Astrocyte of the hippocampus (primary cell): ENCODE measurements around the gene THADA.
"Not testable (repeated sequence)": the region's sequence is repeated elsewhere in the genome, so short reads cannot be mapped to it uniquely, and the experiment has no call there.

Experiments
- DNase-seq: peaks from one replicate; pipeline ENCODE4 v3.0.0; 2011; ENCODE audit warnings: low read depth, low spot score

The THADA gene

DNA sequence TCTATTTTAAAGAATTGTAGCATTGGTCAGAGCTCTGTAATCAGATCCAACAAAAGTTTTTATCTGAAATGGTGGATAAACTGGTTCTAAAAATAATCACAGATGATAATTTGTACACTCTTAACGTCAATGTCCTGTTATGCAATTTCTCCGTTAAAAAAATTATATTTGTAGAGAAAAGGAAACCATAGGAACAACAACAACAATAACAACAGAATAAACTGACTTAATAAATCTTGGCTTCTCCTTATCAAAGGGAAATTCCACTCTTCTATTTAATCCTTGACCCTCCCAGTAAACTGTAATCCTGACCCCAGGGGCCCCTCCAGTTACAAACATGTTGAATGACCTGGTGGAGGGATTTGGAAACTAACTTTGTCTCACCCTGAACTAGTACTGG, 290.8 kb downstream of the THADA start:
- no peak for DNase-seq

- no peak for DNase-seq
Observed at GRCh38 chr2:43303889-43304288, 291.9 kb downstream of the THADA start.

- no peak for DNase-seq
Observed at GRCh38 chr2:43302961-43303494, 292.8 kb downstream of the THADA start.

GRCh38 chr2:43302182-43302960, 293.5 kb downstream of the THADA start:
- peak; percentile 37 for DNase-seq

DNA sequence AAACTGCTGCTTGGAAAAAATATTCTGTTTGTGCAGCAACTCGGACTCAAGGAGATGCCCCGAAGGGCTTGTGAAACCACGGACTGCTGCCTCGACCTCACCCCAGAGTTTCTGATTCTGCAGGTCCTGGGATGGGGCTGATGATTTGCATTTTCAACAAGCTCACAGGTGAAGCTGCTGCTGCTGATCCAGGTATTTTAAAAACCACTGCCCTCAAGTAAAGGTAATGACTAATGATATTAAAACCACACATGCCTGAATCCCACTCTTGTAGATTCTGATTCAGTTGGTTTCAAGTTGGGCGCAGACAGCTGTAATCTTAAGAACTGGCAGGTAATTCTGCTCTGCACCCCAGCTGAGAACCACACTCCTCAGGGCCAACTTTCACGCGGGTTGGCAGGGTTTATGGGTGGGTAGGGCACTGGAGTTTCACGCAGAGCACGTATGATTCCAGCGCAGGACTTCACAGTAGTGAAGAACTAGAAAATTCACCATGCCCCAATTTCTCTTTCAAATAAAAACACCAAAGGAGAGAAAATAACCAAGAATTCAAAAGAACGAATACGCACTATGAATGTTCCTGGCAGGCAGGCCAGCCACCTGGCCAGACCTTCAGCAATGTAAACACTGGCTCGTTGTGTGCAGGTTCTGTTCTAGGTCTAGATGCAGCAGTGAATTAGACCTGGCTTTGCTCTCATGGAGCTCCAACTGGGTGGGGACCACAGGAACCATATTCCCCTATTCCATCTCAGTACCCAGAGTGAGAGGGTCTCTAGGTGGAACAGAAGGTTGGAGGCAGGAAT, 294.9 kb downstream of the THADA start:
- no peak for DNase-seq

DNA sequence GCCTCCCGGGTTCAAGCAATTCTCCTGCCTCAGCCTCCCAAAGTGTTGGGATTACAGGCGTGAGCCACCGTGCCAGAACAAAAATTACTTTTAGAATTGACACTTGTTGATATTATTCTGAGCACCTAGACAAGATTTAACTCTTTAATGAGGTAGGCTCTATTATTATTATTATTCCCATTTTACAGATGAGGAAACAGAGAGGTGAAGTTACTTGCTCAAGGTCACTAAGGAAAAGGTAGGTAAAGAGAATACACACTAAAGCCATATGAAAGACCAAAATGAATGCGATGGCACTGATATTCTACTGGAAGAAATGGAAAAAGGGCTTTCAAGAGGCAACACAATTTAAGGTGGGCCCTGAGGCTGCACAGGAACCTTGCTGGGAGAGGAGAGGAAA, 295.6 kb downstream of the THADA start:
- DNase-seq, result no peak

DNA sequence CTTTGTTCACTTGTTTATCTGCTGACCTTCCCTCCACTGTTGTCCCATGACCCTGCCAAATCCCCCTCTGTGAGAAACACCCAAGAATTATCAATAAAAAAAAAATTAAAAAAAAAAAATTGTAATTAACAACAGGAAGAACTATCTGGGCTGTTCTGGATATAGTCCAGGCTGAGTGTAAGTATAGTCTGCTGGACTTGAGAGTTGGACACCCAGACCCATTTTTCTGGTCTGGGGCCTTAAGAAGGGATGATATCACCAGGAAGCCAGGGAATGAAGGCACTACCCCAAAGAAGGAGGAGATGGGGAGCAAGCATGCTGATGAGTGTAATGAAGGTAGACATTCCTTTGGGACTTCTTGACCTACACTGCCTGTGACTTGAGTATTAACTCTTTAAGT, 297.3 kb downstream of the THADA start:
- DNase-seq, result no peak

- DNase-seq, result not testable (repeated sequence)
Observed at GRCh38 chr2:43297740-43298139, 298.1 kb downstream of the THADA start.

GRCh38 chr2:43294973-43295603, 300.8 kb downstream of the THADA start:
- DNase-seq, result no peak

DNA sequence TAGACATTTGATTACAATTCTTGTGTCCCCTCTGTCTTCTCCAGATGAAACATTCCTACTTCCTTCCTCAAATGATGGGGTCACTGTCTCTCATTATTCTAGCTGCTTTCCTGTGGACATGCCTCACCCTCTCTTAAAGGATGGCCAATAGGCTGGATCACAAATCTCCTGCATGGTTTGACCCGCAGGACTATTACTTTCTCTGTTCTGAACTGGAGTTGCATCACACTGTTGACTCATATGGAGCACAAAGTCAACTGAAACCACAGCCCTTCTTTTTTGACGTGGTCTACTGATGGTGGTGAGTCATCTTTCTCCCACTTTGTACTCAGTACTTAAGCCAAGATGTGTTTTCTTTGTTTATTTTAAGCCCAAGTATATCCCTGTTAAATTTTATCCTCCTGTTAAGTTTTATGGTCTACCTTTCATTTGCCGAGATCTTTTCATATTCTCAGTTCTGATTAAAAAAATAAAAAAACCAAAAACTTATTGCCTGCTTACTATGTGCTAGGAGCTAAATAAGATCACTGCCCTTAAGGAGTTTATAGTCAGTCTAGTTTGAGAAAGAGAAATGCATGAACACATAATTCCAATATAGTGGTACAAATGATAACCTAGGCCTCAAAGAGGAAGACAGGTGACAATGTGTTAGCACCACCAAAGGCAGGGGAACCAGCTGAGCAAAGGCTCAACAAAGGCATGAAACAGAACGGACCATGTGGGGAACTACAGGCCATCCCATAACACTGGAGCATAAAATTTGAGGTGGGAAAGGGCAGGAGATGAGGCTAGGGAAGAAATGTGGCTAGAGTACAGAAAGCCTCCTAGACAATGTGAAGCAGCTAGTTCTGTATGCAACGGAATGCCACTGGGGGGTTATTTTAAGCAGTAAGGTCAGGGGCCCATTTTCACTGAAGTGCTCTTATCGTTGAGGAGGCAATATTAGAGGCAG, 301.8 kb downstream of the THADA start:
- peak; percentile 96 for DNase-seq

DNA sequence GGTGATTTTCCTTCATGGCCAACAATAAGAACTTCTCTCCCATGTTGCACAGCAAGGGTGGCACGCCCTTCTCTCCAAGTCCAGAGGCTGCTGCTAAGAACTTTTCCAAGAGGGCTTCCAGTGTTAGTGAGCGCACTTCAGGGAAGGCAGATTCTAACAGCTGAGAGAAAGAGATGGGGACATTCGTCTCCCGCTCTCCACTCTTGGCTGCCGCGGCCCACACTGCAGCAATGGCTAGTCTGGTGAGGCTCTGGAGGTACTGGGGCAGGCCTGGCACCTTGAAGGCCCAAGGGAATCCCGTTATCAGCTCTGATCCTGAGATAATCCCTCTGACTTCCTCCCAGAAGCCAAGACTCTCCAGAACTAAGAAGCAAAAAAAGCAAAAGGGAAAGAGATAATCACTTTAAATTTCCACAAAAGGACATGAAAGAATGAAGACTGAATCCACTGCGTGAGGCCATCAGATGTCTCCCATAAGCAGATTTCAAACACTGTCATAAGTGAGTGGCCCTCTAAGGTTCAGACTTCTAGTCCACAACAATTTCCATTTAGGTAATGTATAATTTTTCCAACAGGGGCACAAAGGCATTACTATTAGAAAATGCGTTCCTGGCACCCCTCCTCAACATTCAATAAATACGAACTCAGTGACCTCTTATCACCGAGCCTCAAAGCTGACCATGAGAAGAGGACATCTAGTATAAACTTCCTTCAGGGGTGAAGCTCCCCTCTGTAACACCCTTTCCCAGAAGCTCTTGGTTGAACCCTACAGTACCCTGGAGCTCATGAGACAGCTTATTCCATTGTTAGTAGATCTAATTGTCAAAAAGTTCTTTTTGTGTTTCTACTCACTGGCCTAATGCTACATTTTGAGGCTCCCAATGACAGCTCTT, 302.7 kb downstream of the THADA start:
- no peak for DNase-seq

DNA sequence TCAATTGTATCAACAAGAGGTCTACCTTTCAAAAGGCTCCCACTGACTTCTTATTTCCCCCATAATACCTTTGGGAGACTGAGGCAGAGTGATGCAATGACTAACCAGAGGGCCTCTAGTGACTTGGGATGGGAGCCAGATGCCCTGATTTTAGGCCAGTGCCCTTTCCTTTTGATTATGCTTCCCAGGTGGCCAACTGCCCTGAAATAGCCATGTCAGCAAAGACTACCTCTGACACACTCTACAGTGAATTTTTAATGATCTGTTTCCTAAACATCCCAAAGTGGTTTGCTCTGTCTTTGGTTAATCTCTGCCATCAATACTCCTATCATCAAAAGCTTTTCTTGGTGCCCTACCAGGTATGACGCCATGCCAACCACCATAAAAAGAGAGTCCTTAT, 303.5 kb downstream of the THADA start:
- DNase-seq, result no peak

- no peak for DNase-seq
Observed at GRCh38 chr2:43289331-43289730, 306.5 kb downstream of the THADA start.

GRCh38 chr2:43288417-43289305, 307.2 kb downstream of the THADA start:
- DNase-seq, result no peak

DNA sequence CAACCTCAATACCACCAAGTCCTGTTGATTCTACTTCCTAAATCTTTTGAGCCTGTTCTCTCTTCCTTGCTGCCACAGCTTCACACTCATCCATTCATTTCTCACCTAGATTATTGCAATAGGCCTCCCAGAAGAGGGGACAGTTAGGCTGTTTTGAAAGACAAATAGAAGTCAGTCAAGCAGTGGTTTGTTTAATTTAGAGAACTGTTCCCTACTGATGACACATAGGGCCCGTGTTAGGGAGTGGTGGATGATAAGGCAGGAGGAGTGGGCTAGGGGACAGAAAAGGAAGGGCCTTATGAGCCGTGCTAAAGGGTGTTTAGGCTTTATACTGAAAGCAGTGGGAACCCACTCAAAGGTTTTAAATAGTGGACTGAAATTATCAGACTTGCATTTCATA, 309.9 kb downstream of the THADA start:
- no peak for DNase-seq

- no peak for DNase-seq
Observed at GRCh38 chr2:43284967-43285366, 310.9 kb downstream of the THADA start.

DNA sequence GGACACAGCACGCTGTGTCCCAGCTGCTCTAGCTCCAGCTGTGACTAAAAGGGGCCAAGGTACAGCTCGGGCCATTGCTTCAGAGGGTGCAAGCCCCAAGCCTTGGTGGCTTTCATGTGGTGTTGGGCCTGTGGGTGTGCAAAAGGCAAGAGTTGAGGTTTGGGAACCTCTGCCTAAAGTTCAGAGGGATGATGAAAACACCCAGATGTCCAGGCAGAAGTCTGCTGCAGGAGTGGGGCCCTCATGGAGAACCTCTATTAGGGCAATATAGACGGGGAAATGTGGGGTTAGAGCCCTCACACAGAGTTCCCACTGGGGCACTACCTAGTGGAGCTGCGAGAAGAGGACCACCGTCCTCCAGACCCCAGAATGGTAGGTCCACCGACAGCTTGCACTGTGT, 311.5 kb downstream of the THADA start:
- not testable (repeated sequence) for DNase-seq

DNA sequence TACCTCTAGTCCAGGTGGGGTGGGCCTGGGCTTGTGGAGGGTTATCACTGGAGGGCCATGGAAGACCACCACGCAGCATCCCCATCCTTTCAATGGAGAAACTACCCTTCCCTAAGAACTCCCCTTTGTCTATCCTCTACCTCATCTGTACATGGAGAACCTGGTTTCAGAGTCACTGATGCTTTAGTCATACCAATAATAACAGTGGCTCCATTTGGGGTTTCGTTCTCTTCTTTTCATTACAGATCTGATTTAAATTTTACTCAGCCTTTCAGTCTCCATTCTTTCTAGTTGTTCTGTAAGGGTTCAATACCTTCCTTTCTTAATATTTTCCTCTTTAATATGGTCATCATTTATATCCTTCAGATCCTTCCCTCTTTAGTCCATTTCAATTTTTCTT, 314.8 kb downstream of the THADA start:
- no peak for DNase-seq

DNA sequence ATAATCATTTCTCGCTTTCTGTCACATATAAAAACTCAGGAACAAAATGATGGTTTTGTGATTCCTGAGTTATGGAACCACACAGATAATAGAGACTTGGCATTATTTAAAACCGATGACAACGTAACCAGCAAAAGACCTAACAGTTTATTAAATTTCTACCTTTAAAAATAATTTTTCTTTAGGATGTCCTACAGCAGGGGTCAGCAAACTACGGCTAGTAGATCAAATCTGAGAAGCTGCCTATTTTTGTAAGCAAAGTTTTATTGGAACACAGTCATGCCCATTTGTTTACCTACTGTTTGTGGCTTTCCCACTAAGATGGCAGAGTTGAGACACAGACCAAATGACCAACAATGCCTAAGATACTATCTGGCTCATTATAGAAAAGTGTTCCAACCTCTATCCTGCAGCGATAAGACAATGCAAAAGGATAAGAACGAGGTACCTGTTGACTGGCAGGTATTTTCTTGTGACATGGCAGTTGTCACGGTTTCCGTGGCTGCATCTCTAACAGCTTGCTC, 316.5 kb downstream of the THADA start:
- DNase-seq, result no peak
